ENCODE results near the gene ZBTB5. TPM values are rescaled to one million over a fixed set of nuclear protein-coding genes. Genes with fewer than 3 reads are reported as not detected.
A peak's percentile ranks its signal among the peaks of the same experiment; 100 is the strongest.

The ZBTB5 gene
- total and polyA plus RNA-seq, 2 donors from 2014 or later: 6.1 to 14.1 TPM

GRCh38 chr9:37508834-37509206 lies 43.6 kb upstream of the ZBTB5 start:
- Histone ChIP-seq H3K4me3 (ENCODE audit: low read length in 3 of 3) (no peak overlapping the region), H3K27ac (ENCODE audit: low read depth in 2 of 2, low read length in 2 of 2) (no peak overlapping the region), H3K9ac (ENCODE audit: low read length in 3 of 3) (no peak overlapping the region), H3K4me1 (ENCODE audit: control insufficient read depth in 2 of 3, insufficient read depth in 2 of 3, low read depth in 1 of 3, low read length in 3 of 3) (no peaks in the 10 kb centered on the region), H3K9me3 (ENCODE audit: control insufficient read depth in 2 of 3, insufficient read depth in 1 of 3, low read length in 3 of 3) (no peaks in the 10 kb centered on the region), H3K36me3 (ENCODE audit: control insufficient read depth in 2 of 3, insufficient read depth in 3 of 3, low read length in 3 of 3) (no peaks in the 10 kb centered on the region), H3K27me3 (ENCODE audit: control insufficient read depth, insufficient read depth, low read length) (no peaks in the 10 kb centered on the region)
- TF ChIP-seq, protein P1, sequence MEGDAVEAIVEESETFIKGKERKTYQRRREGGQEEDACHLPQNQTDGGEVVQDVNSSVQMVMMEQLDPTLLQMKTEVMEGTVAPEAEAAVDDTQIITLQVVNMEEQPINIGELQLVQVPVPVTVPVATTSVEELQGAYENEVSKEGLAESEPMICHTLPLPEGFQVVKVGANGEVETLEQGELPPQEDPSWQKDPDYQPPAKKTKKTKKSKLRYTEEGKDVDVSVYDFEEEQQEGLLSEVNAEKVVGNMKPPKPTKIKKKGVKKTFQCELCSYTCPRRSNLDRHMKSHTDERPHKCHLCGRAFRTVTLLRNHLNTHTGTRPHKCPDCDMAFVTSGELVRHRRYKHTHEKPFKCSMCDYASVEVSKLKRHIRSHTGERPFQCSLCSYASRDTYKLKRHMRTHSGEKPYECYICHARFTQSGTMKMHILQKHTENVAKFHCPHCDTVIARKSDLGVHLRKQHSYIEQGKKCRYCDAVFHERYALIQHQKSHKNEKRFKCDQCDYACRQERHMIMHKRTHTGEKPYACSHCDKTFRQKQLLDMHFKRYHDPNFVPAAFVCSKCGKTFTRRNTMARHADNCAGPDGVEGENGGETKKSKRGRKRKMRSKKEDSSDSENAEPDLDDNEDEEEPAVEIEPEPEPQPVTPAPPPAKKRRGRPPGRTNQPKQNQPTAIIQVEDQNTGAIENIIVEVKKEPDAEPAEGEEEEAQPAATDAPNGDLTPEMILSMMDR (IDR thresholded peaks at IDR 0.05; ENCODE audit: borderline replicate concordance, extremely low read depth, insufficient read depth): peak; percentile 25
- FAIRE-seq (no peak), DNase-seq (peak in 1 of 5 donors; percentile 2)
- intact Hi-C loops (cut with DNase I): no loop called here

DNA sequence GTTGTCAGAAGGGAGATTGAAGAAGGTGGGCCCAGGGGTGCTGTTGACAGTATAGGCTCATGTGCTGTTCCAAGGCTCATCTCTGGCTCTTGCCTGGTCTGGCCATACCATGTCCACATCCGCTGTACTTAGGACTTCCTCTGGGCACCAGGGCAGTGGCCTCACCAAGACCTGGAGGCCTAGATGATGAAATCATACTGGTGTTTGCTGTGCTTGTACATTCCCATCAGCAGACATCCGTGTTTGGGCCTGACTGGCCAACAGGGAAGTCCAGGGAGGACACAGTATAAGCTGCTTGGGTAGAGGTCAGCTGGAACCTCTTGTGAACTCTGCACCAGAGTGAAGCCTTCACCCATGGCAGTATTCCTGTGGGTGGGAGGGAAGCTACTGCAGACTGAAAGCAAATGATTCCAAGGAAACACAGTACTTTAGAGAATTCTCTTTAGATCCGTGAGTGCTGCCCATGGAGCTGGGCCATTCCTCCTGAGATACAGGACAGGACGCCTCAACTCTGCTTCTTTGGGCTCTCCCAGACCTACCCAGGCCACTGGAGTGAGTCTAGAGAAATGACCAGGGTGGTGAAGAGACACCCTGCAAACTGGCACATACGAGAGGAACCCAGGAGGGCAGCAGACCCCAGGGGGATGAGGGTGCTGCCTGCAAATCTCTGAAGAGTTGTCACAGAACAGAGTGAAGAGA lies 43.0 kb upstream of the ZBTB5 start:
- Histone ChIP-seq H3K36me3 (ENCODE audit: control insufficient read depth in 2 of 3, insufficient read depth in 3 of 3, low read length in 3 of 3) (no peaks in the 10 kb centered on the region), H3K4me3 (ENCODE audit: low read length in 3 of 3) (no peak overlapping the region), H3K27ac (ENCODE audit: low read depth in 2 of 2, low read length in 2 of 2) (no peak overlapping the region), H3K4me1 (ENCODE audit: control insufficient read depth in 2 of 3, insufficient read depth in 2 of 3, low read depth in 1 of 3, low read length in 3 of 3) (no peaks in the 10 kb centered on the region), H3K9me3 (ENCODE audit: control insufficient read depth in 2 of 3, insufficient read depth in 1 of 3, low read length in 3 of 3) (no peaks in the 10 kb centered on the region), H3K27me3 (ENCODE audit: control insufficient read depth, insufficient read depth, low read length) (no peaks in the 10 kb centered on the region), H3K9ac (ENCODE audit: low read length in 3 of 3) (no peak overlapping the region)
- intact Hi-C loops (cut with DNase I): no loop called here
- DNase-seq (peak in 1 of 5 donors; percentile 11), FAIRE-seq (no peak)
- TF ChIP-seq, protein P1 (IDR thresholded peaks at IDR 0.05; ENCODE audit: borderline replicate concordance, extremely low read depth, insufficient read depth): no peak

GRCh38 chr9:37507566-37508134 lies 42.4 kb upstream of the ZBTB5 start:
- no peak overlapping the region for H3K27ac ChIP-seq (ENCODE audit: low read depth in 2 of 2, low read length in 2 of 2)
- intact Hi-C loops (cut with DNase I): no loop called here
- no peaks in the 10 kb centered on the region for H3K36me3 ChIP-seq (ENCODE audit: control insufficient read depth in 2 of 3, insufficient read depth in 3 of 3, low read length in 3 of 3)
- TF ChIP-seq, protein P1 (IDR thresholded peaks at IDR 0.05; ENCODE audit: borderline replicate concordance, extremely low read depth, insufficient read depth): no peak
- H3K9me3 ChIP-seq (ENCODE audit: control insufficient read depth in 2 of 3, insufficient read depth in 1 of 3, low read length in 3 of 3): no peaks in the 10 kb centered on the region
- H3K9ac ChIP-seq (ENCODE audit: low read length in 3 of 3): no peak overlapping the region
- FAIRE-seq (no peak), DNase-seq (peak in 4 of 5 donors; percentile 15 to 32 (median 28))
- no peak overlapping the region for H3K4me3 ChIP-seq (ENCODE audit: low read length in 3 of 3)
- H3K4me1 ChIP-seq (ENCODE audit: control insufficient read depth in 2 of 3, insufficient read depth in 2 of 3, low read depth in 1 of 3, low read length in 3 of 3): no peaks in the 10 kb centered on the region
- H3K27me3 ChIP-seq (ENCODE audit: control insufficient read depth, insufficient read depth, low read length): no peaks in the 10 kb centered on the region

Measured in kidney (tissue), 14 donors.